ENCODE measurements around the gene NRBP1.

DNA sequence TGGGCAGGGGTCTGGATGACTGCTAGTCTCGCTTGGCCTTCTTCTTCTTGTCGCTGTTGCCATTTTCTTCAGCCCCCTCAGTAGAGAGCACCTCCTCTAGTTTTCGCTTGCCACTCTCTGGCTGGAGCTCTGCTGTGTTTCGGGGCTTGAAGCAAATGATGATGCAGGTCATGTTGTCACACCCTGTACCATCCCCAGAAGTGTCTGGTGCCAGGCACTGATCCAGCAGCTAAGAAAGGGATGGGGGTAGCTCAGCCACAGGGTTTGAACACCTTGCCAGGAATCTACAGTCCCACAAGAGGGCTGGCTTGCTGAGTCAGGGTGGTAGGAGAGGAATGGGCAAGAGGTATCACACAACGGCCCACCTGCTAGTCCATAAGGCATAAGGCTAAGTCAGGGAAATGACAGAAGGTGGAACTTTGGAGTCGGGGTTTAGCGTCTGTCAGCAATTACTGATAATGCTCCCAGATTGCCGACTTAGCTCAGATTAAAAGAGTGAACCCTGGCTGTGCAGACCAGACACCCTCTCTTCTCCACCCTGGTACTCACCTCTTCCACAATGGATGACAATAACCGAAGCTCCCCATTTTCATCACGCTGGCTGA is 46.8 kb upstream of the NRBP1 start:
- TF ChIP-seq, protein P1, sequence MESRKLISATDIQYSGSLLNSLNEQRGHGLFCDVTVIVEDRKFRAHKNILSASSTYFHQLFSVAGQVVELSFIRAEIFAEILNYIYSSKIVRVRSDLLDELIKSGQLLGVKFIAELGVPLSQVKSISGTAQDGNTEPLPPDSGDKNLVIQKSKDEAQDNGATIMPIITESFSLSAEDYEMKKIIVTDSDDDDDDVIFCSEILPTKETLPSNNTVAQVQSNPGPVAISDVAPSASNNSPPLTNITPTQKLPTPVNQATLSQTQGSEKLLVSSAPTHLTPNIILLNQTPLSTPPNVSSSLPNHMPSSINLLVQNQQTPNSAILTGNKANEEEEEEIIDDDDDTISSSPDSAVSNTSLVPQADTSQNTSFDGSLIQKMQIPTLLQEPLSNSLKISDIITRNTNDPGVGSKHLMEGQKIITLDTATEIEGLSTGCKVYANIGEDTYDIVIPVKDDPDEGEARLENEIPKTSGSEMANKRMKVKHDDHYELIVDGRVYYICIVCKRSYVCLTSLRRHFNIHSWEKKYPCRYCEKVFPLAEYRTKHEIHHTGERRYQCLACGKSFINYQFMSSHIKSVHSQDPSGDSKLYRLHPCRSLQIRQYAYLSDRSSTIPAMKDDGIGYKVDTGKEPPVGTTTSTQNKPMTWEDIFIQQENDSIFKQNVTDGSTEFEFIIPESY (IDR thresholded peaks at IDR 0.05), result no peak
- TF ChIP-seq, protein P2, sequence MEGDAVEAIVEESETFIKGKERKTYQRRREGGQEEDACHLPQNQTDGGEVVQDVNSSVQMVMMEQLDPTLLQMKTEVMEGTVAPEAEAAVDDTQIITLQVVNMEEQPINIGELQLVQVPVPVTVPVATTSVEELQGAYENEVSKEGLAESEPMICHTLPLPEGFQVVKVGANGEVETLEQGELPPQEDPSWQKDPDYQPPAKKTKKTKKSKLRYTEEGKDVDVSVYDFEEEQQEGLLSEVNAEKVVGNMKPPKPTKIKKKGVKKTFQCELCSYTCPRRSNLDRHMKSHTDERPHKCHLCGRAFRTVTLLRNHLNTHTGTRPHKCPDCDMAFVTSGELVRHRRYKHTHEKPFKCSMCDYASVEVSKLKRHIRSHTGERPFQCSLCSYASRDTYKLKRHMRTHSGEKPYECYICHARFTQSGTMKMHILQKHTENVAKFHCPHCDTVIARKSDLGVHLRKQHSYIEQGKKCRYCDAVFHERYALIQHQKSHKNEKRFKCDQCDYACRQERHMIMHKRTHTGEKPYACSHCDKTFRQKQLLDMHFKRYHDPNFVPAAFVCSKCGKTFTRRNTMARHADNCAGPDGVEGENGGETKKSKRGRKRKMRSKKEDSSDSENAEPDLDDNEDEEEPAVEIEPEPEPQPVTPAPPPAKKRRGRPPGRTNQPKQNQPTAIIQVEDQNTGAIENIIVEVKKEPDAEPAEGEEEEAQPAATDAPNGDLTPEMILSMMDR (IDR thresholded peaks at IDR 0.05; ENCODE audit: low read depth, low read length, missing input control), result no peak
- TF ChIP-seq EGR1 (IDR thresholded peaks at IDR 0.05; ENCODE audit: low read depth in 2 of 2), result no peak
- TF ChIP-seq TAF1 (conservative IDR thresholded peaks at IDR 0.05), result no peak

All from liver (tissue), 3 donors.